ENCODE data around the gene CCDC196.

GRCh38 chr14:66482873-66483272 is 3.3 kb upstream of the CCDC196 start:
- TF ChIP-seq, protein P1, sequence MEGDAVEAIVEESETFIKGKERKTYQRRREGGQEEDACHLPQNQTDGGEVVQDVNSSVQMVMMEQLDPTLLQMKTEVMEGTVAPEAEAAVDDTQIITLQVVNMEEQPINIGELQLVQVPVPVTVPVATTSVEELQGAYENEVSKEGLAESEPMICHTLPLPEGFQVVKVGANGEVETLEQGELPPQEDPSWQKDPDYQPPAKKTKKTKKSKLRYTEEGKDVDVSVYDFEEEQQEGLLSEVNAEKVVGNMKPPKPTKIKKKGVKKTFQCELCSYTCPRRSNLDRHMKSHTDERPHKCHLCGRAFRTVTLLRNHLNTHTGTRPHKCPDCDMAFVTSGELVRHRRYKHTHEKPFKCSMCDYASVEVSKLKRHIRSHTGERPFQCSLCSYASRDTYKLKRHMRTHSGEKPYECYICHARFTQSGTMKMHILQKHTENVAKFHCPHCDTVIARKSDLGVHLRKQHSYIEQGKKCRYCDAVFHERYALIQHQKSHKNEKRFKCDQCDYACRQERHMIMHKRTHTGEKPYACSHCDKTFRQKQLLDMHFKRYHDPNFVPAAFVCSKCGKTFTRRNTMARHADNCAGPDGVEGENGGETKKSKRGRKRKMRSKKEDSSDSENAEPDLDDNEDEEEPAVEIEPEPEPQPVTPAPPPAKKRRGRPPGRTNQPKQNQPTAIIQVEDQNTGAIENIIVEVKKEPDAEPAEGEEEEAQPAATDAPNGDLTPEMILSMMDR (conservative IDR thresholded peaks at IDR 0.05): no peak
- no peak for TF ChIP-seq EZH2 (IDR thresholded peaks at IDR 0.05; ENCODE audit: low read depth)
